Esophagus muscularis mucosa (tissue), 4 donors: ENCODE results near the gene INPP4B.

Experiments used
- EP300 ChIP-seq: sonication (generic); formaldehyde crosslinking; IDR thresholded peaks from one replicate; pipeline ENCODE4 v1.6.1; 2017; ENCODE audit warnings: antibody characterized with exemption
- POLR2A ChIP-seq: fragments of 450-650 bp; IDR thresholded peaks from one replicate; pipeline ENCODE4 v1.6.1; 2017; ENCODE audit warnings: antibody characterized with exemption, moderate library complexity, mild to moderate bottlenecking, low read depth
- POLR2AphosphoS5 ChIP-seq, 2 donors: sonication (generic); formaldehyde crosslinking; IDR thresholded peaks; one replicate each; pipeline ENCODE4 v1.6.1; 2017; ENCODE audit warnings: antibody characterized with exemption in 2 of 2
- TF ChIP-seq, protein P1 (sequence below), 3 experiments: fragments of 200-600 bp in 2 of 3; fragments of 450-650 bp in 1 of 3; sonication (generic) in 2 of 3; IDR thresholded peaks; one replicate each; pipeline ENCODE4 v1.5.1; 2017 to 2019; ENCODE audit warnings: antibody characterized with exemption in 3 of 3, mild to moderate bottlenecking in 2 of 3, moderate library complexity in 1 of 3

DNA sequence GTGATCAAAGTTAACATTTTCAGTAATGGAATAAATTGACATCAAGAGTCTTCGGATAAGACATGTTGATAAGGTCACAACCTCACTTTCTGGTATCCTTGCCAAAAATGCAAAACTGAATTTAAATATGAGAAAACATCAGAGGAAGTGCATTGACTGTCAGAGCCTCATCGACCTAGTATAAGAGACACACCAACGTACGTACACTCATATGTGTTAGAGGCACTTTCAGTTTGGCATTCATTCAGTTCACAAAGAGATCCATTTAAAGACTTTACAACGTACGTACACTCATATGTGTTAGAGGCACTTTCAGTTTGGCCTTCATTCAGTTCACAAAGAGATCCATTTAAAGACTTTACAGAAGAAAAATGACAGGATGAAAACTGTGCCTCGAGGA is 280.3 kb downstream of the INPP4B start:
- TF ChIP-seq, protein P1, sequence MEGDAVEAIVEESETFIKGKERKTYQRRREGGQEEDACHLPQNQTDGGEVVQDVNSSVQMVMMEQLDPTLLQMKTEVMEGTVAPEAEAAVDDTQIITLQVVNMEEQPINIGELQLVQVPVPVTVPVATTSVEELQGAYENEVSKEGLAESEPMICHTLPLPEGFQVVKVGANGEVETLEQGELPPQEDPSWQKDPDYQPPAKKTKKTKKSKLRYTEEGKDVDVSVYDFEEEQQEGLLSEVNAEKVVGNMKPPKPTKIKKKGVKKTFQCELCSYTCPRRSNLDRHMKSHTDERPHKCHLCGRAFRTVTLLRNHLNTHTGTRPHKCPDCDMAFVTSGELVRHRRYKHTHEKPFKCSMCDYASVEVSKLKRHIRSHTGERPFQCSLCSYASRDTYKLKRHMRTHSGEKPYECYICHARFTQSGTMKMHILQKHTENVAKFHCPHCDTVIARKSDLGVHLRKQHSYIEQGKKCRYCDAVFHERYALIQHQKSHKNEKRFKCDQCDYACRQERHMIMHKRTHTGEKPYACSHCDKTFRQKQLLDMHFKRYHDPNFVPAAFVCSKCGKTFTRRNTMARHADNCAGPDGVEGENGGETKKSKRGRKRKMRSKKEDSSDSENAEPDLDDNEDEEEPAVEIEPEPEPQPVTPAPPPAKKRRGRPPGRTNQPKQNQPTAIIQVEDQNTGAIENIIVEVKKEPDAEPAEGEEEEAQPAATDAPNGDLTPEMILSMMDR (IDR thresholded peaks at IDR 0.05) = no peak
- no peak for TF ChIP-seq POLR2A
- no peak for TF ChIP-seq POLR2AphosphoS5 (IDR thresholded peaks at IDR 0.05)
- TF ChIP-seq EP300 = no peak
